Activated CD4-positive, alpha-beta T cell treated with anti-CD3 and anti-CD28 coated beads for 4 hours (primary cell): ENCODE results near the gene CUEDC1.

Source experiments
- DNase-seq, 2 donors: peaks; one replicate each; pipeline ENCODE4 v3.0.0-alpha.2; 2020

The CUEDC1 gene

GRCh38 chr17:57823469-57824401 is 131.5 kb downstream of the CUEDC1 start:
- DNase-seq, result no peak

DNA sequence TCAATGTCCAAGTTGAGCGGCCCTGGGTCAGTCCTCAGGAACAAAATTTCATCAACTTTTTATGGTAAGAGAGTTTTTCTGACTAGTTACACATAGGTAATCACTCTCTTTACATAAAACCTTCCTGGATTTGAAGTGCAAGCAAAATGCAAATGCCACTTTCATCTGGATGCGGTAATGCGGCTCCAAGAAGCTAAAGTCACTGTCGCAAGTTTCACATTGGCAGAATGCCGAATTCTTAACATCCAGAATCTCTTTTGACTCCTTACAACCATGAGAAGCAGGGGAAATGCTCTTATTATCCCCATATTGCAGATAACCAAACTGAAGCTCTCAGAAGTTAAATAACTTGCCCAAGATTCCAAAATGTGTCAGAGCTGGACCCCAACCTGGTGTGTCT is 135.3 kb downstream of the CUEDC1 start:
- DNase-seq, result no peak

GRCh38 chr17:57819285-57819684 is 135.9 kb downstream of the CUEDC1 start:
- no peak for DNase-seq

DNA sequence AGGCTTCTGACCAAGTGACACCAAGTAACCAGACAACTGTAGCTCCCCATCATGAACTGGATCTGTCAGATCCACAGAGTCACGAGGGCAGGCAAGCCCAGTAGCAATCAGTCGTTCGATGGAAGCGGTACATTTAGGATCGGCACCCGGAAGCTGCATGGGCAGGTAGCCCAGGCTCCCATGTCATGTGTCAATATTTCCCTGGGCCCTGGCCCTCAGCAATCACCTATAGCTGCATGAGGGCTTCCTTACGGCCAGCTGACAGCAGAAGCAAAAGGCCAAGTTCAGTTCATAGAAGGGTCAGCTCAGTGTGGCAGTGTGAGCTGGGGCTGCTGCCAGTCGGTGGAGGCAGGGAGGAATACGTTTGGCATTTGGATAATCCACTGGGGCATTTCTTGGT is 137.1 kb downstream of the CUEDC1 start:
- no peak for DNase-seq

DNA sequence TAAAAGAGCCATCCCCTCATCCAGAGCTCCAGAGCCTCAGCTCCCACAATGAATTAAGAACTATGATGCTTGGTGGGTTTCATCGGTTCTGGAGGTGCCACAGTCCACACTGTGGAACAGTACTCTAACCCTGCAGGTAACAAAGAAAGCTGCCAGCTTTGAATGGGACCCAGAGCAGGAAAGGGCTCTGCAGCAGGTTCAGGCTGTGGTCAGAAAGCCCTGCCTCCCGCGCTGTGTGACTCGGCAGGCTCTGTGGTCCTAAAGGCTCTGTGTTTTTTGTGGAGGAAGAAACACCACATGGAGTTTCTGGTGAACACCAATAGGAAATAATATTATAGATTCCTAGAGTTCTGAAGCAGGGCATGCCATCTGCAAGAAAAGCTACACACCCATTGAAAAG is 137.9 kb downstream of the CUEDC1 start:
- no peak for DNase-seq

DNA sequence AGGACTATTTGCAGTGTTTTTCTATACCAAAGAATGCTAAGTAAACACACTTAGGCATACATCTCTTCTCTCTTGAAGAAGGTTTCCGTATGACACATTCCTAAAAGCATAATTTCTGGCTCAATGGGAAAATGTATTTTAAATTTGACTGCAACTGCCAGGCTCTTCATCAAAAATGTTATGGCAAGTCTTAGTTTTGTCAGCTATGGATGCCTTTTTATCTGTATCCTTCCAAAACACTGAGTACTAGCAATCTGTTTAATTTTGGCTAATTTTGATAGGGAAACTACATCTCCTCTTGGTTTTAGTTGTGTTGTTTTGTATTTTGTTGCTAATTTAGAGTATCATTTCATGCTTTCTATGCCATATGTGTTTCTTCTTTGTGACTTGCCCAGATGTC is 140.8 kb downstream of the CUEDC1 start:
- no peak for DNase-seq

DNA sequence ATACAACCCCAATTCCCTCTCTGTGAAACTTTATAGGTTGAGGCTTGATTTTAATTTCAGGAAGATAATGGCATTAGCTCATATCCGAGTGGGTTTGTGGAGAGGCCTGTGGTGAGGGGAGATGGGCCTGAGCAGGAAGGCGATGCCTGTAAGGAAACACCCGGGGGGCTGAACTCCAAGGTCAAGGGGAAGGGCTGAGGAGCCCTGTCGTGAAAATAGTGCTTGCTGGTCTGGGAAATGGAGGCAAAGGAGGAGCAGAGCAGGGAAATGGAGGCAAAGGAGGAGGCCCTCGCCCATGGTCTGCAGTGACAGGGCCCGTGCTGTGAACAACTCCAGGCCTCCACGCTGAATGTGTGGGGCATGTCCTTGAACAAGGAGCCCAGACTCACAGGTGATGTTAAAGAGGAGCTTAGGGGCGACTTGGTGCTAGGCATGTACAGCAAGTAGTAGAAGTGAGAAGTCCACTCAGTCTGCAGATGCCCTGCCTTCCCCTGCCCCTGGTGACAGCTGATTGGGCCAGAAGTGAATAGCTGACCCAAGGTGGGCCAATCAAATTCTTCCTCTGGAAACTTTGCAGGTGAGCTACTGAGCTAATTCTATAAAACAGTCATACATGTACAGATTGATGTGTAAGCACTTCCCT is 143.5 kb downstream of the CUEDC1 start:
- no peak for DNase-seq
